ENCODE measurements around the gene STAT4.

STAT4 gene

DNA sequence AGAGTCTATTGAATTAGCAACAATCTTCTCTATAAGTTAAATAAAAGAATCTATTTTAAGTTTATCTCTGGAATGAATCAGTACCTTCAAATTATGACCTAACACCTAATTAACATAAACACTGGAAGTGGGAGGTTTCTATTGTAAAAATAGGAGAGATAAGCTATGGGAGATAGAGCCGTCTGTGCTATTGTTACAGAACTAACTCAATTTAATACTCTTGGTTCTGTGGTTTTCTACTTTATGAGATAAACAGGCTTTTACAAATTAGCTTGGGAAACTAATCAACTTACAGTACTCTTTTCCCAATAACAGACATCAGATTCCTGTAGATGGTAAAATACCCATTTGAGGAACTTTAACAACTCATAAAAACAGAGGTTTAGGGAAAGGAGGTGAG, 111.2 kb downstream of the STAT4 start:
- no peak for DNase-seq

DNA sequence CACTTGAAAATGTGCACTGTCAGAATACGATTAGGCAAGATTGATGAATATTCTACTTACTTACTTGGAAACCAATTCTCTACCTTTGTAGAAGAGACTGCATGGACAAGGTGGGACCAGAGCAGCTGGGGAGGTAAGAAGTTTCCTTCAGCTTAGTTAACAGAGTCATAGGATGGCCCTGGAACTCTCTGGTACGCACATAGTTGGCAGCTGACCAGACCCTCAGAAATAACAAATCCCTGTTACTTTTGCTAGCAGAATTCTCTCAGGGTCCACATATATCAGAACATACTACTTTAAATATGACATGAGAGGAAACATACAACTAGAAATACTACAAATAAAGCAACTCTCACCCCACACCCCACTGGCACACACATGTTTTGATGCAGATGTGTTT, 112.1 kb downstream of the STAT4 start:
- DNase-seq: no peak

DNA sequence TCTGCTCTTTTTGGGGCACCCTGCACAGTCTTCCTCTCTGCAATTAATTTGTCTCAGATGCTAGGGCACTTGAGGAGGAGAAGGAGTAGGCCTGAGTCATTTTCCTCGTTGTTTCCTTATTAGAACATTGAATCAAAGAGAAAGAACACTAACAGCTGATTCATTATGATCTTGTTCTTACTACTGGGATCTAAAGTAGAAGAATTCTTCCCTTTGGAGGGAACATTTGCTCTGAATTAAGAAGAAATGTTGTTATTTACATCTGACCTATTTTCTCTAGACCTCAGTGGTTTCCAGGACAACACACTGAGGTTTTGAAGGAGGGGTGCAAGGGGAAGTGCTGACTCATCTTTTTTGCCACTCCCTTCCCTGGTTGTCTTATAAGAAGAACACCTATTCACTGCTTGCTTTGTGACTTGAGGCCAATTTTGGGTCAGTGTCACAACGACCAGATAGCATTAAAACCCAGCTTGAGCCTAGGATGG, 112.5 kb downstream of the STAT4 start:
- DNase-seq: no peak

DNA sequence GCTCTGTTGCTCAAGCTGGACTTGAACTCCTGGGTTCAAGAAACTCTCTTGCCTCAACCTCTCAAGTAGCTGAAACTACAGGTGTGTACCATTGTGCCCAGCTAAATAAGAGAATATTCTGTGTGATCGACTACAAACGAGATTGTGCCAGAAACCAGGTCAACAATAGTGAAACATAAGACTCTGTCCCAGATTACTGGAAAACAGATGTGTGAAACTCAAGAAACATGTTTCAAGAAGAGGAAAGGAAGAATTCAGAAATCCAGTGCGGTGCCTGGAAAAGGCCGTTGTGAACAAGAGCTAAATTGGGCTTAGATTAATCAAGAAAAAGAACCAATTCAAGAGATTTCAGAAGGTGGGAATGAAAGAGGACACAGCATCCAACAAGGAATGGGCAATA, 113.4 kb downstream of the STAT4 start:
- no peak for DNase-seq

DNA sequence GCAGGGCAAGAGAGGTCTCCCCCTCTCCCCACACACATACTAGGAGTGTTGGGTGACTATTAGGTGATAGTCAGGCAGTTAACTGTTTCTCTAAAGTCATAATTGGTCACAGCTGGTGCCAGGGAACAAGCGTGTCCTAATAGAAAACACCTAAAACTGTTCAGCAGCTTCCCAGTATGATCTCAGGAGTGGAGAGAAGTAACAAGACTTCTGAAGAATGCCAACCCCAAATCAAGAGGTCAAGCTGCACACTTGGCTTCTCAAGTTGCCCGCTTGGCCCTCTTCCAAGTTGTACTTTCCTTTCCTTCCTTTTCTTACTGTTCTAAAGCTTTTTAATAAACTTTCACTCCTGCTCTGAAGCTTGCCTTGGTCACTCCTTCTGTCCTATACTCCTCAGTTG, 114.4 kb downstream of the STAT4 start:
- DNase-seq: no peak

DNA sequence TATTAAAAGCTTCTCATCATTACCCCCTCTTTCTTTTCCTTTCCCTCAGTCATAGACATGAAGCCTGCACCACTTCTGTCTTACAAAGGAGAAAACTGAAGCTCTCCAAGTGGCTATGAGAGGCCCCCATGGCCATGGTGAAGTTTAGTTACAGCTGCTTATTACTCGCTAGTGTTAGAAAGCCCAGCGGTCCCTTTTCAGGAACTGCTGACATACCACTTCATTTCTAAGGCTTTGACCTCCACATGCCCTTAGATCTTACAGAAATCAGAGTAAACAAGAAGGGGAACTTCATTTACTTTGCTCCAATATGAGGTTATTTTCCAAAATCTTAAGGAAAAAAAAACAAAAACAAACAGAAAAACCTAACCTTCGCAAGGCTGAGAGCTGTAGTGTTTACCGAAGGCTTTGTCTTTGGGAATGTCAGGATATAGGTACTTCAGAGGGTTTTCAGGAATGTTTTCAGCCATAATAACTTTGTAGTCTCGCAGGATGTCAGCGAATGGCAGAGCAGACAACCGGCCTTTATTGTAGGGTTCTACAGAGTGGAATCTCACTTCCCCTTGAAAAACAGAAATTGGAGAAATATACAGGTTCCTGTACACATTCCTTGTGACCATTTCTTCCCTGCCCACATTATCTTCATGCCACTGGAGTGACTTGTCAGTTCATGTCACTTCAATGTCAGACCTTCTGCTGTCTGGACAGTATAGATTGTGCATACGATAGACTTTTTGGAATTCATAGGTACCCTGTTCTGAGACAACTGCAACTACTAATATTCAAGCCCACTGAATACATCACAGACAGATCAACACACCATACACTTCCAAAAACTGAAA, 118.0 kb downstream of the STAT4 start:
- DNase-seq: no peak

DNA sequence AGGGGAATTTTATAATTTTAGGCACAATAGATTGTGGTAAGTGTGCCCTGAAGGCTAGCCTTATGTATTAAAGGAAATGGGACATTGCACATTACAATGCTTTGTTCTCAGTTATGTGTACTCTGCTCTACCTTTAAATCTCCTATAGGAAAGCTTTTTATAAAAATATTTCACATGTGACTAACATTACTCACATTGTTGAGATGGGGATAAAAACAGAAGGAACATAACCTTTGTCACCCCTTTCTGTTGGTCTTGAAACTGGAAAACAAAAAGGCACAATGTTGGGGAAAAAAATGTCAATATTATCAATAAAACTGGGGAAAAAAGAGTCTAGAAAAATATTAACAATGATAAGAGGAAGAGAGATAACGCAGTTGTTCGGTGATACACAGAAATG, 119.5 kb downstream of the STAT4 start:
- no peak for DNase-seq

DNA sequence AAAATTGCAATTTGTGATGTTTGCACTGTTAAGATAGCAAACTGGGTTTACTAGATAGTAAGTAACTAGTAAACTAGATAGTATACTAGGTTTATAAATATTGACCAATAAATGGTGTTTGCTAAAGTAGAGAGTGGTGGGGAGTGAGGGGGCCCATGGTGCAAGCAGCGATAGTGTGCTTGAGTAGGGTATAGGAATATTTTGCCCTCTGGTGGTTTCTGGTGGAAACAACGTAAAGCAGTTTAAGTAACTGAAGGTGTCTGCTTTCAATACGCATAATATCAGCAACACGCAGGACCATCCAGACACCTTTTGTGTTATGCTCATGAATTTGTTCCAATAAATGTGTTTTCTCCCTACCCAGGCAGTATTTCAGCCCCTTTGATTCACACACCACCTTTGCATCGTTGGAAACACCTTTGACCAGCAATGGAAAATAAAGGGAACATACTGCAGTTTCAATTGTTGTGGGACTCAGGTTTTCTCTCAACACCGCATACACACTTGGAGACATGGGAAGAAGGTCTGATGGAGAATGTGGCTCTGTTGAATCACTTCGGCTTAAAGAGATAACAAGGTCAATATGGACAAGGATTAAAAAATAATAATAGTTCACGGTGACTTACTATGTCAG, 120.2 kb downstream of the STAT4 start:
- no peak for DNase-seq

DNA sequence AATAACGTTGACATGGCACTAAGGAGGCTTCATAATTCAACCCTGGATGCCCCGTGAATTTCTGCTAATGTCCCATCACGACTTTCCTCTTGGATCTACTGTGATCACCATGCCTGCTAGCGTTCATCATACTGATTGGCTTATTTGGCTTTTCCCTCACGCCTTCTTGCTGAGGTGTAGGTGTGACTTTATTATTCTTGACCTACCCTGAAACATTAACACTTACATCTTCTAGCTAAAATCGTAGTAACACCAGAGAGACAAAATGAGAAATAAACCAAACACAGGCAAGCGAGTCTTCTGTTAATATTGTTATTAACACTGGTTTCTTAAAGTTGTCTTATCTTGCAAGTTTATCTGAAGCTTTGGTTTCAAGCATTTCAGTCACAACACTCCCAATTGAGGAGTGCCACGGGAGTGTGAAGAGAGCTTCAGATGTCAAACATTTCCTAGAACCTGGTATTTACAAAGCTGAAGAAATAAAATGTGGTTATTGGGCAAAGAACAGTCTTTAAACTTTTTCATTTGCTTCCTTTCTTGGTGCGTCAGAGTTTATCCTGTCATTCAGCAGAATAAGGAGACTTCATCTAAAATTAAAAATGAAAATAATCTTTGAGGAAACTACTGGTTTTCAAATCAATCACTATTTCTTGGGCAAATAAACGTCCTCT, 121.4 kb downstream of the STAT4 start:
- DNase-seq: no peak

DNA sequence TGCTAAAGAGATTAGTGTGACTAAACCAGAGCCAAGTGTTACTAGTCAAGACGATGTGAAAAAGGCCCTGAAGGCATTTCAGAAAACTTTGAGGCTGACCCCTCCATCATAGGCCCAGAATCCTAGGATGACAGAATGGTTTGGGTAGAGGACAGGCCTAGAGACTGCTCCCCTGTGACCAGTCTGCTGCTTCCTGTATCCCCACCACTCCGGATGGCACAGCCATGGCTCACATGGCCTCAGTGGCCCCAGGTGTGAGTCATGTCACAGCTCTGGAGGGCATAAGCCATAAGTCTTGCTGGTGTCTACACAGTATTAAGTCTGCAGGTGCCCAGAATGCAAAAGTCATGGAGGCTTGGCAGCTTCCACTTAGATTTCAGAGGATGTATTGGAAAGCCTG, 124.4 kb downstream of the STAT4 start:
- no peak for DNase-seq

DNA sequence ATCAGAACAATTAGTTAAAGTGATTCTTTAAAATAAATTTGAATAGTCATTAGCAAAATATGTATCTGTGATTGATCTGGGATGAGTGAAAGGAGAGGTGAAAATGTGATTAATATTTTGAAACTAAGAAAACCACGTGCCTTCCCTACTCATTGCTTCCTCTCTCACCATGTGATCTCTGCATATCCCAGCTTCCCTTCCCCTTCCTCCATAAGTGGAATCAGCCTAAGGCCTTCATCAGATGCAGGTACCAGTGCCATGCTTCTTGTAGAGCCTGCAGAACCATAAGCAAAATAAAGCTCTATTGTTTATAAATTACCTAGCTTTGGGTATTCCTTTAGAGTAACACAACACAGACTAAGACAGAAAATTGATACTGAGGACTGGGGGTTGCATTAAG, 125.7 kb downstream of the STAT4 start:
- DNase-seq: no peak

DNA sequence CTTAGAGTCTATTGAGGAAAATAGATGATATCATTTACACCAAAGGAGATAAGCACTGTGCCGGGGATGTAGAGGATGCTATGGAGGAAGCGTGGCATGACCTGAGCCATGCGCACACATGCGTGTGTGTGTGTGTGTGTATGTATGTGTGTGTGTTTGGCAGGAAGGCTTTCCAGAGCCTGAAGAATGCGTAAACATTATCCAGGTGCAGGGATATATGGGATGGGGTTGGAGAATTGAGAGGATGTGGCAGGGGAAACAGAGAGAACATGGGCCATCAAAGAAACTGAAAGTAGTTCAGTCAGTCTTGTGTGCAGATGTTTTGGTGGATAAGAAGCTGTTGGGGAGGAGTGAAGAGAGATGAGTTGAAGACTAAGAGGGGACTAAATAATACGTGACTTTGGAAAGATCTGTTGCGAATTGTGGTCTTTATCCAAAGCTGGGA, 127.5 kb downstream of the STAT4 start:
- DNase-seq: no peak

DNA sequence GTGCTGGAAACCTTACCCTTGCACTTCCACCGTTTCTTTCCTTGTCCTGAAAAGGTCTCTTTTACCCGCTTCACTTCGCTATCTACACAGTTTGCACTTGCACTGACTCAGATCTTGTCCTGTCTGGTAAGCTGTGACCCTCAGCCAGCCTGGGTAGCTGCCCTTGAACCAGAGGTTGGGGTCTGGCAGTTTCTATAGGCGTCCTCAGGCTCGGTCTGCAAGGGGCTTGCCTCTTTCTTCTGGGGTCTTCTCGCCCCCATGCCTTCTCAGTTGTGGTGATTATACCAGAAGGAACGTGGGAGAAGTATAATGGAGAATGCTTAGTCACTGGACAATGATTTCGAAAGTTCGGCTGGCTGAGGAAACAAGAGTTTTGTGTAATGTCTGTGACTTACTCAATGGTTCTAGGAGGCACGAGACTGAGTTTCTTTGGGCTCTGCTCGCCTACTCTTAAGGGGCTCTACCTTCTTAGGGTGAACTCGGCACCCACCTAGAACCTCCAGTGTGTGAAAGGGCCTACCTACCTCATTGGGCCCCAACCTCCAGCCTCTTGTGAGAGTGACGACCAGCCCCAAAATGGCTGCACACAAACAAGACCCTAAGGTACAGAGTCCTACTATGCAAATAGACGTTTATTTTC, 129.9 kb downstream of the STAT4 start:
- no peak for DNase-seq

DNA sequence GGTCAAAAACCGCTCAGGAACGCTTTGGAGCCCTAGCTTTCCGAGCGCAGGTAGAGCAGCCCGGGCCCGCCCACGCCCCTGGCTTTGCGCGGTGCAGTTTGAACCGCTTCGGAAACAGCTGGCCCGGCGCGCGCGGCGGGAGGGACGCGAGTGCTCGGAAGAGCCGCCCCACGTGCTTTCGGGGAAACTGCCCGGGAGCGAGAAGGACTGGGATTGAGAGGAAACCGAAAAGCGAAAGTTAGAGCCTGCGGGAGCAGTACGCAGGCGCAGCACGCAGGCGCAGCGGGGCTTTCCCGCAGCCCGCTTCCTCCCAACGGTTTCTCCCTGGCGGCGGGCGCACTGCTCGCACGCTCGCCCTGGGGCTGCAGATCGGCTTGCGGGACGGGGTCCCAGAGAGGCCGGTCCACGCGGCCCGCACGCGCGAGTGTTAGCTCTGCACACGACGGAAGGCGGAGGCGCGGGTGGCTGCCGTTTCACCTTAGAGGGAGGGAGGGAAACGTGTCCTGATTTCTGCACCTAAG, 130.5 kb downstream of the STAT4 start:
- peak; percentile 67 for DNase-seq

DNA sequence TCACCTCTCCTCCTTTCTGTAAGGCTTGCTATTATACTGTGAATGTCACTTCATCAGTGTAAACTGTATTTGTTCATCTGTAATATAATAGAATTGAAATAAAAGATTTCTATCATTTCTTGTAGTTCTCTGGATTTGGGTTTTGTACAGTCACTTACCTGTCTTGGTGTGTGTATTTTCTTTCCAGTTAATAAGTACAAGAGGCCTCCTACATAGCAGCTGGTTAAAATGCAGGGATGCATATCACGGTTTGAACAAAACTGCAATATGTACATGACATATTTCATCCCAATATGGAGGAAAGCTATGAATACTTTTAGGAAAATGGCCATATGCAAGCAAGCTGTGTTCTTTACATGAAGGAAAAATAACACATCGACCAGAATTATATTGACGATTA, 131.4 kb downstream of the STAT4 start:
- no peak for DNase-seq

DNA sequence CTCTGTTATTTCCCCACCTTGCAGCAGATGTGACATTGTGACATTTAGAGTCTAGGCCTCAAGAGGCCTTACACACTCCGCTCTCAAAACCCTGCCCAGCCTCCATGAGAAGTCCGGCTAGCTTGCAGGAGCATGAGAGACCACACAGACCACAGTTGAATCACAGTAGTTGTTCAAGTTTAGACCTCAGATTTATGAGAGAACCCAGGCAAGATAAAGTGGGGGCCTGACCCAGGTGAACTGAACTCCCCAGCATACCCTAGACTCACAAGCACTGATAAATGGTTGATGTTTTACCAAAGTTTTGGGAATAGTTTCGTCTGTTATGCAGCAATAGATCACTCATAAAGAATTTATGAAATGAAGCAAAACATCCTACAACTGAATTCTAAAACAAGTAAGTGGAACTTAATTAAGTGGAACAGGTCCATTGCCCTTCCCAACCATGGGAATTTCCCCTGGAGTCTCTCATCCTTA, 132.1 kb downstream of the STAT4 start:
- no peak for DNase-seq

DNA sequence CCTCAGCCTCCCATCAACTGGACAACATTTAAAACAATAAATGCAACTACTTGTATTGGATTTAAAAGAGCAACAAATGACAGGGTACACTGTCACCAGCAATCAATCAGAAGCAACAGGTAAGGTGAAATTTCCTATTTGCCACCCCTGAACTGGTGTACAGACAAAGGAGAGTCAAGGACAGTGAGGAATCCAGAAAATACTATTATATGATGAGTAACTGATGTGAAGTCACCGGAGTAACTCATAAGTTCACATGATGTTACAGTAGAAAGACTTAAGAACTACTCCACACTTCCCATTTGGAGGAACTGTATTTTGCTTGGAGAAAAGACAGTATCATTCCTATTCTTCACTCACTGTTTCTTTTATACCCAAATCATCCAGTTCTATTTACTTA, 132.7 kb downstream of the STAT4 start:
- no peak for DNase-seq

DNA sequence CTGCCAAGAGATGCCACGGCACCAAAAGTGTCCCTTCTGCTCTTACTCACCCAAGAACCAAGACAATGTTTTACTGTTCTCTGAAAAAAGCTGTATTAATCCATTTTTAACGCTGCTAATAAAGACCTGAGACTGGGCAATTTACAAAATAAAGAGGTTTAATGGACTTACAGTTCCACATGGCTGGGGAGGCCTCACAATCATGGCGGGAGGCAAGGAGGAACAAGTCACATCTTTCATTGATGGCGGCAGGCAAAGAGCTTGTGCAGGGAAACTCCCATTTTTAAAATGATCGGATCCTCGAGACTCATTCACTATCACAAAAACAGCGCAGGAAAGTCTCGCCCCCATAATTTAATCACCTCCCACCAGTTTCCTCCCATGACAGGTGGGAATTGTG, 135.0 kb downstream of the STAT4 start:
- DNase-seq: no peak

DNA sequence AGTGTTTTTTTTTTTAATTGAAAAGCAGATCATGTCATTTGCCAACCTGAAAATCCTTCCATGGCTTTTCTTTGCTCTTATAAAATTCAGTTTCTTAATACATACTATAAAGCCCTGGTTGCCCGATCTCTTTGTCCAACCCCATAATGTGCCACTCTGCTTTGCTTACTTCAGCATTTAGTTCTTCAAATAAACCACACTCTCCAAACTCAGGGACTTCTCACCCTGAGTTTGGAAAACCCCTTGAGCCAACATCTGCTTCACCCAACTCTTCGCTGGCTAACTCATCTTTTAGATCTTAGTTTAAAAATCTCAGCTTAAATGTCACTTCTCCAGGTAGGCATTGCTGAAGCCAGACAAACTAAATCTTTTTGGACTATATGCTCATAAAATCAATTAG, 135.6 kb downstream of the STAT4 start:
- DNase-seq: no peak

DNA sequence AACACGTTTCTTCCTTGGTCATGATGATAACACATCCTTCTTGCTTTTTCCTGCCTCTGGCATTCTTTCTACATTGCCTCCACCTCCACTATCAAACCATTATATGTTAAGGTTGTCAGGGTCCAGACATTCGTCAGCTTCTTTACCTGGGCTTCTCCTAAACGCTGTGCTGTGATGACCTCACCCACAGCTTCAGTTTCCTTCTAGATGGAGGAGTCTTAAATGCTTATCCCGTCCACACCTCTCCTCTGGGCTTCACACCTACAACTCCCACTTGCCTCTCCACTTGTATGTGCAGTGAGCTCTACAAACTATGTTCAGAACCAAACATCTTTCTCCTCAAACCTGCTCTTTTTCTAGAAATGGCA, 136.2 kb downstream of the STAT4 start:
- DNase-seq: no peak

DNA sequence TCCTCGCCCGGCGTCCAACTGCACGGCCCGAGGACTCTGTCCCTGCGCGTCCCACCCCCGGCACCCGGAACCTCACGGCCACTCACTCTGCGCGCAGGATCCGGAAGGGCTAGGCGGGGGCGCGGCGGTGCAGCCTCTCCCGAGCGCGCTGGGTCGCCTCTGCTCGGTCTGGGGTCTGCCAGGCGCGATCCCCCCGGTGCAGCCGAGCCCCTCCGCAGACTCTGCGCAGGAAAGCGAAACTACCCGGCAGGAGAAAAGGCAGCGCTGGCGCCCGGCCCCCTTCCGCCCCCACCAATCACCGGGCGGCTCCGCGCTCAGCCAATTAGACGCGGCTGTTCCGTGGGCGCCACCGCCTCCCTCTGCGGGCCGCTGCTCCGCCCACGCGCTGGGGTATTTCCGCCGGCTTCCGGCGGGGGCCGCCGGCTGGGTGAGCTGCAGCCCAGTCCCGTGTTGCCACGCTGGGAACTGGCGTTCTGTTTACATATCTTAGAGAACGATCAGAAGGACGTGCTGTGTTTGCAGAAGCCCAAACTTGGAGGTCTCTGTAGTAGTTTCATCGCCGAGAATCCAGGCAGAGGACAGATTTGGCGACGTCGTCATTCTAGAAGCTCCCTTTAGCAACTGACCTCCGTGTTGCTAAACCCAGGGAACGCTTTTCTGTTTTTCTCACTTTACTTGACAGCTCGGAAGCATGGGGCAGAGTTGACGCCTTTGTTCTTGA, 136.7 kb downstream of the STAT4 start, which contains the start of gene STAT1:
TSS of gene STAT1 (minus strand) at position 240 of the 721 bp plus-strand sequence. CDS start 4,168 bp downstream, outside the sequence.
- no peak for DNase-seq

DNA sequence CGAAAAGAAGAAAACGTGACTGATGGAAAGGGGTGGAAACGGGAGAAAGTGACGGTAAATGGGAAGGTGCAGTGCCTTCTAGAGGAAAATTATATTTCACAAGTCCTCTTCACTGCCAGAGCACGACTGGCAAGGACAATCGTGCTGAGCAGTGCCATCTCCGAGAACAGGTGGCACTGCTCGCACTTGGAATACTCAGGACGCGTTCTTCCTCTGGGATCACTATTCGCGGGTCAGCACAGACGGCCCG, 137.2 kb downstream of the STAT4 start:
- no peak for DNase-seq

Data from NCI-H187 treated with DMSO at 0.1 percent for 48 hours (cell line).